CD4-positive, alpha-beta T cell treated with Interleukin-17A for 4 hours (primary cell): ENCODE measurements around the gene GTF2F2.
"Not testable (repeated sequence)": the region's sequence is repeated elsewhere in the genome, so short reads cannot be mapped to it uniquely, and the experiment has no call there.

Experiments used
- DNase-seq: peaks from one replicate; pipeline ENCODE4 v3.0.0-alpha.2; 2020; ENCODE audit warnings: mixed read lengths

Gene GTF2F2

GRCh38 chr13:45219123-45219891, 99.0 kb downstream of the GTF2F2 start:
- no peak for DNase-seq

GRCh38 chr13:45219938-45220375, 99.6 kb downstream of the GTF2F2 start:
- no peak for DNase-seq

- no peak for DNase-seq
Observed at GRCh38 chr13:45220403-45220802, 100.1 kb downstream of the GTF2F2 start.

- no peak for DNase-seq
Observed at GRCh38 chr13:45222516-45222915, 102.2 kb downstream of the GTF2F2 start.

- DNase-seq: no peak
Observed at GRCh38 chr13:45222919-45223318, 102.6 kb downstream of the GTF2F2 start.

- DNase-seq: no peak
Observed at GRCh38 chr13:45224176-45224575, 103.9 kb downstream of the GTF2F2 start.

GRCh38 chr13:45225370-45225769, 105.1 kb downstream of the GTF2F2 start:
- DNase-seq: no peak

GRCh38 chr13:45226024-45226423, 105.7 kb downstream of the GTF2F2 start:
- no peak for DNase-seq

- DNase-seq: no peak
Observed at GRCh38 chr13:45228002-45228401, 107.7 kb downstream of the GTF2F2 start.

- no peak for DNase-seq
Observed at GRCh38 chr13:45229172-45229571, 108.9 kb downstream of the GTF2F2 start.

- DNase-seq: no peak
Observed at GRCh38 chr13:45231305-45231704, 111.0 kb downstream of the GTF2F2 start.

GRCh38 chr13:45231722-45232121, 111.4 kb downstream of the GTF2F2 start:
- no peak for DNase-seq

GRCh38 chr13:45232591-45232990, 112.3 kb downstream of the GTF2F2 start:
- no peak for DNase-seq

GRCh38 chr13:45238945-45239795, 118.9 kb downstream of the GTF2F2 start:
- DNase-seq: no peak

- no peak for DNase-seq
Observed at GRCh38 chr13:45240143-45240542, 119.8 kb downstream of the GTF2F2 start.

GRCh38 chr13:45242070-45242469, 121.8 kb downstream of the GTF2F2 start:
- DNase-seq: no peak

GRCh38 chr13:45242524-45242923, 122.2 kb downstream of the GTF2F2 start:
- DNase-seq: no peak

- no peak for DNase-seq
Observed at GRCh38 chr13:45243077-45243476, 122.8 kb downstream of the GTF2F2 start.

GRCh38 chr13:45244736-45245135, 124.4 kb downstream of the GTF2F2 start:
- not testable (repeated sequence) for DNase-seq

- no peak for DNase-seq
Observed at GRCh38 chr13:45249662-45250061, 129.4 kb downstream of the GTF2F2 start.

GRCh38 chr13:45254396-45254795, 134.1 kb downstream of the GTF2F2 start:
- no peak for DNase-seq

- DNase-seq: no peak
Observed at GRCh38 chr13:45255247-45255987, 135.1 kb downstream of the GTF2F2 start.

GRCh38 chr13:45256254-45256653, 135.9 kb downstream of the GTF2F2 start:
- DNase-seq: no peak
